GM23338 (cell line): Measurements from ENCODE around the gene ZMAT3. TPM values are rescaled to one million over a fixed set of nuclear protein-coding genes. Genes with fewer than 3 reads are reported as not detected.

Source experiments
- ATAC-seq: fragments of 200-7000 bp; cut with Tn5 transposase; 3 replicates; pipeline ENCODE4 v1.9.1; 2020
- DNase-seq: peaks from one replicate; pipeline ENCODE4 v3.0.0-alpha.2; 2015; ENCODE audit warnings: low spot score
- H2AFZ ChIP-seq: fragments of 200-600 bp; sonication (generic); 2 replicates; pipeline ENCODE4 v1.8.0; 2016; ENCODE audit warnings: antibody characterized with exemption, mild to moderate bottlenecking, moderate library complexity
- H3F3A ChIP-seq: fragments of 200-600 bp; sonication (generic); replicated peaks from 2 replicates; pipeline ENCODE4 v1.8.0; 2017; ENCODE audit warnings: antibody characterized with exemption, mixed run types, low read depth
- H3K27ac ChIP-seq: fragments of 200-600 bp; sonication (generic); 2 replicates; pipeline ENCODE4 v1.6.1; 2016; ENCODE audit warnings: low read depth
- H3K27me3 ChIP-seq: fragments of 200-600 bp; sonication (generic); 2 replicates; pipeline ENCODE4 v1.8.0; 2016; ENCODE audit warnings: mild to moderate bottlenecking, mixed run types, moderate library complexity; ENCODE audit not compliant: insufficient read depth
- H3K36me3 ChIP-seq: fragments of 200-600 bp; sonication (generic); 2 replicates; pipeline ENCODE4 v1.8.0; 2016; ENCODE audit warnings: mild to moderate bottlenecking; ENCODE audit not compliant: insufficient read depth
- H3K4me1 ChIP-seq: fragments of 200-600 bp; sonication (generic); 2 replicates; pipeline ENCODE4 v1.8.0; 2016; ENCODE audit warnings: mild to moderate bottlenecking, moderate library complexity; ENCODE audit not compliant: insufficient read depth
- H3K4me2 ChIP-seq: fragments of 200-600 bp; sonication (generic); 2 replicates; pipeline ENCODE4 v1.7.1; 2017; ENCODE audit warnings: mixed run types
- H3K4me3 ChIP-seq: fragments of 200-600 bp; sonication (generic); 2 replicates; pipeline ENCODE4 v1.6.1; 2016; ENCODE audit warnings: mixed run types
- H3K79me2 ChIP-seq: fragments of 200-600 bp; sonication (generic); replicated peaks from 2 replicates; pipeline ENCODE4 v1.8.0; 2017; ENCODE audit warnings: mild to moderate bottlenecking; ENCODE audit not compliant: insufficient read depth
- H3K9me2 ChIP-seq: fragments of 200-600 bp; sonication (generic); 2 replicates; pipeline ENCODE4 v1.8.0; 2017; ENCODE audit not compliant: insufficient read depth
- H4K20me1 ChIP-seq: fragments of 200-600 bp; sonication (generic); replicated peaks from 2 replicates; pipeline ENCODE4 v1.8.0; 2017; ENCODE audit warnings: mild to moderate bottlenecking; ENCODE audit not compliant: insufficient read depth
- H3K27ac Mint-ChIP-seq: 2 replicates; pipeline ENCODE4 v1.8.0; 2020; ENCODE audit warnings: inconsistent platforms, mild to moderate bottlenecking, moderate library complexity, mixed read lengths
- H3K27me3 Mint-ChIP-seq: 3 replicates; pipeline ENCODE4 v1.8.0; 2022; ENCODE audit warnings: low read depth, mild to moderate bottlenecking, moderate library complexity, mixed read lengths, inconsistent platforms; ENCODE audit not compliant: insufficient read depth, poor library complexity
- H3K36me3 Mint-ChIP-seq: 3 replicates; pipeline ENCODE4 v1.8.0; 2021; ENCODE audit warnings: low read depth, mild to moderate bottlenecking, inconsistent platforms, moderate library complexity, mixed read lengths
- H3K4me1 Mint-ChIP-seq: 3 replicates; pipeline ENCODE4 v1.8.0; 2020; ENCODE audit warnings: mild to moderate bottlenecking, inconsistent platforms, mixed read lengths
- H3K4me3 Mint-ChIP-seq: 3 replicates; pipeline ENCODE4 v1.8.0; 2021; ENCODE audit warnings: moderate library complexity, mild to moderate bottlenecking, inconsistent platforms, mixed read lengths
- H3K9me3 Mint-ChIP-seq: 3 replicates; pipeline ENCODE4 v1.8.0; 2020; ENCODE audit warnings: moderate library complexity, mild to moderate bottlenecking, inconsistent platforms, mixed read lengths
- EZH2phosphoT487 ChIP-seq: fragments of 200-600 bp; sonication (generic); IDR thresholded peaks from one replicate; pipeline ENCODE4 v1.8.1; 2018; ENCODE audit warnings: antibody characterized with exemption; ENCODE audit not compliant: unreplicated experiment
- JUNB ChIP-seq: IDR thresholded peaks from one replicate; pipeline ENCODE4 v1.6.1; 2016; ENCODE audit warnings: antibody characterized with exemption; ENCODE audit not compliant: unreplicated experiment
- ZNF114 ChIP-seq: fragments of 250-450 bp; sonication (Bioruptor Pico); IDR thresholded peaks from 2 replicates; pipeline ENCODE4 v1.5.0; 2020; ENCODE audit warnings: mild to moderate bottlenecking, moderate library complexity
- ZNF462 ChIP-seq: fragments of 250-450 bp; sonication (Bioruptor Pico); IDR thresholded peaks from 2 replicates; pipeline ENCODE4 v1.5.0; 2020; ENCODE audit warnings: mild to moderate bottlenecking, moderate library complexity
- polyA plus RNA-seq: library from polyadenylated mRNA; unstranded; fragments of >200 nt; fragmentation: Nextera tagmentation; extraction: Ambion mirVana; gene quantifications from 2 replicates; pipeline ENCODE4 v1.2.1, GENCODE V29; 2016
- total RNA-seq: library from RNA; depleted of rRNA; stranded (reverse); fragments of >200 nt; shearing (Covaris generic); gene quantifications from 2 replicates; pipeline ENCODE4 v1.2.3, GENCODE V29; 2014
- TF ChIP-seq, protein P1 (sequence below): IDR thresholded peaks from one replicate; pipeline ENCODE4 v1.6.1; 2018; ENCODE audit warnings: antibody characterized with exemption; ENCODE audit not compliant: unreplicated experiment
- TF ChIP-seq, protein P2 (sequence below), 2 experiments: fragments of 200-600 bp in 1 of 2; sonication (generic) in 1 of 2; conservative IDR thresholded peaks; 2 replicates each; pipeline versions ENCODE4 v1.5.1 to v1.6.1; 2016 to 2017; ENCODE audit warnings: antibody characterized with exemption in 2 of 2, low read depth in 2 of 2, mild to moderate bottlenecking in 2 of 2, moderate library complexity in 1 of 2
- TF ChIP-seq, protein P3 (sequence below): IDR thresholded peaks from 2 replicates; pipeline ENCODE4 v1.6.1; 2016; ENCODE audit warnings: antibody characterized with exemption

Gene ZMAT3
- total and polyA plus RNA-seq, 2 experiments from 2014 or later, result 10.0 to 17.3 TPM

DNA sequence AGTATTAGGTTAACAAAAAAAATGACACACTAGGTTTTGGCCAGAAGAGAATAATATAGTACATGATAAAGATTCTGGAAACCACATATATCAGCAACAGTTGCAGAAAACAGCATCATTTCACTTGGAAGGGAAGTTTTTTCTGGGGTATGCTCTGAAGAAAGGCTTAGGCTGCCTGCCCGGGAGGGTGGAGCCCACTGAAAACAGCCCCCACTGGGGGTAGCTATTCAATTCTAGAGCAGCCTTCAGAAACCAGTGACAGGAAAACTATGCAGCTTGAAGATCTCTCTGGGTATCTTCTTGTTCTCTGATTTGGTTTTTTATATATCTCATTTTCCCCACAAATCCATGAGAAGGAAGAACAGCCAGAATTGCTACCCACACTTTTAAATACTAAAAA lies 43.2 kb downstream of the ZMAT3 start (continued):
- TF ChIP-seq ZNF462, result no peak
- TF ChIP-seq EZH2phosphoT487, result no peak
- no peak for TF ChIP-seq JUNB
- TF ChIP-seq, protein P1, sequence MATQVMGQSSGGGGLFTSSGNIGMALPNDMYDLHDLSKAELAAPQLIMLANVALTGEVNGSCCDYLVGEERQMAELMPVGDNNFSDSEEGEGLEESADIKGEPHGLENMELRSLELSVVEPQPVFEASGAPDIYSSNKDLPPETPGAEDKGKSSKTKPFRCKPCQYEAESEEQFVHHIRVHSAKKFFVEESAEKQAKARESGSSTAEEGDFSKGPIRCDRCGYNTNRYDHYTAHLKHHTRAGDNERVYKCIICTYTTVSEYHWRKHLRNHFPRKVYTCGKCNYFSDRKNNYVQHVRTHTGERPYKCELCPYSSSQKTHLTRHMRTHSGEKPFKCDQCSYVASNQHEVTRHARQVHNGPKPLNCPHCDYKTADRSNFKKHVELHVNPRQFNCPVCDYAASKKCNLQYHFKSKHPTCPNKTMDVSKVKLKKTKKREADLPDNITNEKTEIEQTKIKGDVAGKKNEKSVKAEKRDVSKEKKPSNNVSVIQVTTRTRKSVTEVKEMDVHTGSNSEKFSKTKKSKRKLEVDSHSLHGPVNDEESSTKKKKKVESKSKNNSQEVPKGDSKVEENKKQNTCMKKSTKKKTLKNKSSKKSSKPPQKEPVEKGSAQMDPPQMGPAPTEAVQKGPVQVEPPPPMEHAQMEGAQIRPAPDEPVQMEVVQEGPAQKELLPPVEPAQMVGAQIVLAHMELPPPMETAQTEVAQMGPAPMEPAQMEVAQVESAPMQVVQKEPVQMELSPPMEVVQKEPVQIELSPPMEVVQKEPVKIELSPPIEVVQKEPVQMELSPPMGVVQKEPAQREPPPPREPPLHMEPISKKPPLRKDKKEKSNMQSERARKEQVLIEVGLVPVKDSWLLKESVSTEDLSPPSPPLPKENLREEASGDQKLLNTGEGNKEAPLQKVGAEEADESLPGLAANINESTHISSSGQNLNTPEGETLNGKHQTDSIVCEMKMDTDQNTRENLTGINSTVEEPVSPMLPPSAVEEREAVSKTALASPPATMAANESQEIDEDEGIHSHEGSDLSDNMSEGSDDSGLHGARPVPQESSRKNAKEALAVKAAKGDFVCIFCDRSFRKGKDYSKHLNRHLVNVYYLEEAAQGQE, result no peak
- no peak for TF ChIP-seq ZNF114 (CRISPR knock-in tag)

DNA sequence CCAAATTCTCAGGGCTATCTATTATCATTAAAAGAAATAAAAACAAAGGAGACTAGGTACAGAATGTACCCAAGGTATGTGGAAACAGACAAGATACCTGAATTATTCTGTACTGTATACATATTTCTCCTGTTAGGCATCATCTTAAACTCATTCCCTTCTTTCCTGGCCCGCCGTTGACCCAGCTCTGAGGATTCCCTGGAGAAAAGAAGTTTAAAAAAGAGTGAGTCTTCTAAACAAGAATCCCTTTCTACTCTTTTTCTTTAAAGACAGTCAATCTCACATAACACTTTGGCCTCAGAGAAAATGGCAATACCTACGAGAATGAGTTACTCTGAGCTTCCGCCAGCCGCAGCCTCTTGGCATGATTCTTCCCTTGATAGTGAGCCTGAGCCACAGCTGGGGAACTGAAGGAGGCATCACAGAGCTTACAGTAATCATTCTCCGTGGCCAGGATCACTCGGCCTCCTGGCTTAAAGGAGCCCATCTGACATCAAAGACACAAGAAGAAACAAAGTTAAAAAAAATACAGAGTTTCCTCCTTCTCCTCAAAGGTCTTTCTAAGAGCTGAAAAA lies 44.2 kb downstream of the ZMAT3 start:
- peaks cover 10% of the 10 kb centered on the region for H3K9me3 Mint-ChIP-seq
- H3K4me1 Mint-ChIP-seq, result peaks cover 5% of the 10 kb centered on the region; the same call in 2 of the 3 replicates
- TF ChIP-seq, protein P2, sequence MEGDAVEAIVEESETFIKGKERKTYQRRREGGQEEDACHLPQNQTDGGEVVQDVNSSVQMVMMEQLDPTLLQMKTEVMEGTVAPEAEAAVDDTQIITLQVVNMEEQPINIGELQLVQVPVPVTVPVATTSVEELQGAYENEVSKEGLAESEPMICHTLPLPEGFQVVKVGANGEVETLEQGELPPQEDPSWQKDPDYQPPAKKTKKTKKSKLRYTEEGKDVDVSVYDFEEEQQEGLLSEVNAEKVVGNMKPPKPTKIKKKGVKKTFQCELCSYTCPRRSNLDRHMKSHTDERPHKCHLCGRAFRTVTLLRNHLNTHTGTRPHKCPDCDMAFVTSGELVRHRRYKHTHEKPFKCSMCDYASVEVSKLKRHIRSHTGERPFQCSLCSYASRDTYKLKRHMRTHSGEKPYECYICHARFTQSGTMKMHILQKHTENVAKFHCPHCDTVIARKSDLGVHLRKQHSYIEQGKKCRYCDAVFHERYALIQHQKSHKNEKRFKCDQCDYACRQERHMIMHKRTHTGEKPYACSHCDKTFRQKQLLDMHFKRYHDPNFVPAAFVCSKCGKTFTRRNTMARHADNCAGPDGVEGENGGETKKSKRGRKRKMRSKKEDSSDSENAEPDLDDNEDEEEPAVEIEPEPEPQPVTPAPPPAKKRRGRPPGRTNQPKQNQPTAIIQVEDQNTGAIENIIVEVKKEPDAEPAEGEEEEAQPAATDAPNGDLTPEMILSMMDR (conservative IDR thresholded peaks at IDR 0.05; ENCODE audit: low read depth in 2 of 2), result 0 out of 4 replicates have a peak, but pooled peaks of 1 of the 2 experiments have one; percentile 1
- TF ChIP-seq, protein P3, sequence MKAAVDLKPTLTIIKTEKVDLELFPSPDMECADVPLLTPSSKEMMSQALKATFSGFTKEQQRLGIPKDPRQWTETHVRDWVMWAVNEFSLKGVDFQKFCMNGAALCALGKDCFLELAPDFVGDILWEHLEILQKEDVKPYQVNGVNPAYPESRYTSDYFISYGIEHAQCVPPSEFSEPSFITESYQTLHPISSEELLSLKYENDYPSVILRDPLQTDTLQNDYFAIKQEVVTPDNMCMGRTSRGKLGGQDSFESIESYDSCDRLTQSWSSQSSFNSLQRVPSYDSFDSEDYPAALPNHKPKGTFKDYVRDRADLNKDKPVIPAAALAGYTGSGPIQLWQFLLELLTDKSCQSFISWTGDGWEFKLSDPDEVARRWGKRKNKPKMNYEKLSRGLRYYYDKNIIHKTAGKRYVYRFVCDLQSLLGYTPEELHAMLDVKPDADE, result no peak
- H3K36me3 Mint-ChIP-seq, result peaks cover 18% of the 10 kb centered on the region
- Histone ChIP-seq H3K79me2 (no peaks in the 10 kb centered on the region), H3K27ac (no peak overlapping the region), H3K36me3 (peaks cover 2% of the 10 kb centered on the region; the same call in 1 of the 2 replicates), H3K4me1 (0 out of 2 replicates have a peak, but pooled peaks cover 4% of the 10 kb centered on the region), H4K20me1 (no peaks in the 10 kb centered on the region), H2AFZ (no peak overlapping the region), H3K4me3 (no peak overlapping the region), H3K27me3 (no peaks in the 10 kb centered on the region), H3K9me2 (peaks cover 3% of the 10 kb centered on the region; the same call in 1 of the 2 replicates), H3K4me2 (no peak overlapping the region), H3F3A (no peaks in the 10 kb centered on the region)
- no peak overlapping the region for H3K4me3 Mint-ChIP-seq
- DNase-seq (peak; percentile 39), ATAC-seq (peak; percentile 77)
- 0 out of 2 replicates have a peak overlapping the region, but pooled peaks have one; percentile 28 for H3K27ac Mint-ChIP-seq
- H3K27me3 Mint-ChIP-seq, result no peaks in the 10 kb centered on the region
